Transverse colon (tissue), 4 donors: ENCODE measurements around the gene CCM2. TPM values are rescaled to one million over a fixed set of nuclear protein-coding genes. Genes with fewer than 3 reads are reported as not detected.

Experiments used
- DNase-seq: peaks from one replicate; pipeline ENCODE4 v3.0.0-alpha.2; 2019
- H3K27ac ChIP-seq, 4 donors: fragments of 200-600 bp; sonication (generic); 2 replicates each; pipeline ENCODE4 v1.5.1; 2016 to 2018; ENCODE audit warnings: inconsistent platforms in 4 of 4
- H3K27me3 ChIP-seq: fragments of 200-600 bp; sonication (generic); 2 replicates; pipeline ENCODE4 v1.5.1; 2017; ENCODE audit warnings: inconsistent platforms
- H3K36me3 ChIP-seq, 4 donors: fragments of 200-600 bp; sonication (generic); 2 replicates each; pipeline ENCODE4 v1.5.1; 2017 to 2019; ENCODE audit warnings: inconsistent platforms in 4 of 4
- H3K4me1 ChIP-seq, 4 donors: fragments of 200-600 bp; sonication (generic); 2 replicates each; pipeline ENCODE4 v1.5.1; 2017 to 2020; ENCODE audit warnings: inconsistent platforms in 4 of 4
- H3K4me3 ChIP-seq, 4 donors: fragments of 200-600 bp; sonication (generic); 1 replicate in 1 of 4; 2 replicates in 3 of 4; pipeline versions ENCODE4 v1.5.1 to v1.6.1; 2017 to 2019; ENCODE audit warnings: inconsistent platforms in 4 of 4
- H3K9me3 ChIP-seq, 2 donors: fragments of 200-600 bp; sonication (generic); 2 replicates each; pipeline ENCODE4 v1.5.1; 2017 to 2019; ENCODE audit warnings: inconsistent platforms in 2 of 2
- CTCF ChIP-seq, 5 experiments: fragments of 200-600 bp in 3 of 5; fragments of 450-650 bp in 2 of 5; sonication (generic) in 3 of 5; IDR thresholded peaks; 1 replicate in 2 of 5; 2 replicates in 3 of 5; pipeline ENCODE4 v1.5.1; 2016 to 2017; ENCODE audit warnings: antibody characterized with exemption in 5 of 5, inconsistent platforms in 3 of 5, mild to moderate bottlenecking in 2 of 5, moderate library complexity in 1 of 5
- EP300 ChIP-seq: sonication (generic); formaldehyde crosslinking; IDR thresholded peaks from one replicate; pipeline ENCODE4 v1.6.1; 2017; ENCODE audit warnings: antibody characterized with exemption, low read depth
- POLR2A ChIP-seq: fragments of 450-650 bp; IDR thresholded peaks from one replicate; pipeline ENCODE4 v1.6.1; 2016; ENCODE audit warnings: antibody characterized with exemption, mild to moderate bottlenecking, moderate library complexity
- POLR2AphosphoS5 ChIP-seq, 3 donors: sonication (generic); formaldehyde crosslinking; IDR thresholded peaks; one replicate each; pipeline ENCODE4 v1.6.1; 2016; ENCODE audit warnings: antibody characterized with exemption in 3 of 3
- WGBS, 2 donors: methylation state at CpG; one replicate each; pipeline ENCODE4 v1.1.5; 2018; ENCODE audit warnings: low coverage in 1 of 2; 5-methylcytosine and 5-hydroxymethylcytosine counted together
- in situ Hi-C, 4 donors: fragments of 200-750 bp; cut with MboI; loops; one replicate each; pipeline versions ENCODE4 v1.15.0 to v1.15.1; 2017; ENCODE audit warnings: low sequenced_read_pairs in 3 of 4, low pct_ligation_motif_present in 1 of 4, low pct_unique_long_range_greater_than_20kb in 1 of 4
- intact Hi-C: fragments of 100-400 bp; cut with DNase I; formaldehyde crosslinking; loops from one replicate; pipeline ENCODE4 v1.15.1; 2023; ENCODE audit warnings: low total_unique reads
- total RNA-seq, 4 donors: library from RNA; depleted of rRNA; stranded (reverse); fragments of >200 nt; gene quantifications; one replicate each; pipeline ENCODE4 v1.1.0, GENCODE V29; 2016

Gene CCM2
- total RNA-seq, 4 donors from 2014 or later, result 40.4 to 76.4 (median 47.8) TPM

- TF ChIP-seq POLR2AphosphoS5 (IDR thresholded peaks at IDR 0.05) (no peak), CTCF (IDR thresholded peaks at IDR 0.05) (no peak), POLR2A (no peak), EP300 (no peak)
- no peaks in the 10 kb centered on the region for H3K9me3 ChIP-seq
- no peak overlapping the region for H3K27ac ChIP-seq
- H3K27me3 ChIP-seq, result peaks cover 17% of the 10 kb centered on the region
- DNase-seq, result no peak
- 95% methylated on average over 13 of the region's 13 CpGs; no CpG with 5 or more reads in 1 of the 2 donors for WGBS, 2 donors
- no peaks in the 10 kb centered on the region for H3K36me3 ChIP-seq
- in situ Hi-C loops, result loop anchor here in 1 of 4 donors (10.0 kb wide), 1 partner anchor 170 kb away; no protein-coding TSS in a partner anchor
- no peak overlapping the region for H3K4me3 ChIP-seq
- intact Hi-C loops, result no loop called here
- H3K4me1 ChIP-seq, result peaks cover 0 to 13% (median 11%) of the 10 kb centered on the region in 4 donors
Observed at GRCh38 chr7:44964831-44965440, 35.1 kb upstream of the CCM2 start.

GRCh38 chr7:44965441-44965903, 34.5 kb upstream of the CCM2 start:
- H3K36me3 ChIP-seq, result no peaks in the 10 kb centered on the region
- DNase-seq, result no peak
- peaks cover 17% of the 10 kb centered on the region for H3K27me3 ChIP-seq
- no peak overlapping the region for H3K27ac ChIP-seq
- intact Hi-C loops, result no loop called here
- in situ Hi-C loops, result loop anchor here in 1 of 4 donors (10.0 kb wide), 1 partner anchor 169 kb away; no protein-coding TSS in a partner anchor
- H3K9me3 ChIP-seq, result no peaks in the 10 kb centered on the region
- no peak overlapping the region for H3K4me3 ChIP-seq
- peaks cover 0 to 13% (median 11%) of the 10 kb centered on the region in 4 donors for H3K4me1 ChIP-seq
- 92% methylated on average over 11 of the region's 16 CpGs; no CpG with 5 or more reads in 1 of the 2 donors for WGBS, 2 donors
- TF ChIP-seq CTCF (IDR thresholded peaks at IDR 0.05) (no peak), POLR2A (no peak), EP300 (no peak), POLR2AphosphoS5 (IDR thresholded peaks at IDR 0.05) (no peak)

GRCh38 chr7:44965937-44966730, 33.9 kb upstream of the CCM2 start:
- Histone ChIP-seq H3K4me3 (no peak overlapping the region), H3K27me3 (peaks cover 17% of the 10 kb centered on the region), H3K36me3 (no peaks in the 10 kb centered on the region), H3K27ac (no peak overlapping the region), H3K4me1 (peaks cover 0 to 13% (median 11%) of the 10 kb centered on the region in 4 donors), H3K9me3 (no peaks in the 10 kb centered on the region)
- in situ Hi-C loops, result loop anchor here in 1 of 4 donors (10.0 kb wide), 1 partner anchor 169 kb away; no protein-coding TSS in a partner anchor
- TF ChIP-seq CTCF (IDR thresholded peaks at IDR 0.05) (no peak), POLR2AphosphoS5 (IDR thresholded peaks at IDR 0.05) (no peak), EP300 (no peak), POLR2A (no peak)
- WGBS, 2 donors, result 97% methylated on average over 16 of the region's 18 CpGs; no CpG with 5 or more reads in 1 of the 2 donors
- no peak for DNase-seq
- intact Hi-C loops, result no loop called here
